ENCODE measurements around the gene ANGPTL2. TPM values are rescaled to one million over a fixed set of nuclear protein-coding genes. Genes with fewer than 3 reads are reported as not detected.

ANGPTL2 gene
- total and polyA plus RNA-seq, 9 of the 15 experiments (the other 6 are each of a cell fraction or from before 2014, with no cell fraction given), result not detected

DNA sequence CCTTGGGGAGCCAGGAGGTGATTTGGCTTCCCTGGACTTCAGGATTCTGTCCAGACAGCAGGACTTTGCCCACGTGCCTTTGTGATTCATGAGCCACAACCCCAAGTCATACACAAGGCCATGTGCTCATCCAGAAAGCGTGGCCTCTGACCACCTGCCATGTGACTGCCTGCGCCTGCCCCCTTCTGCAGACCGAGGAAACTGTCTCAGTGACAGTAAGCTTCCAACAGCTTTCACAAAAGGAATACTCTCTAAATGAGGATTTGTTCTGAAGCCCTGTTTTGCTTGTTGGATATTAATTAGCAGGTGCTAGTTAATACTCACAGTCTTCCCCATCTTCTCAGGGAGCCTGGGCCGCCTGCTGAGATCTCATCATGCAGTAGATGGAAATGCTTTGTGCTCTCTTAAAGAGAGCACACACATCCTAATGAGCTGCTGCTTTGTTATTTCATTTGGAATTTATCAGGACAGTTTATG is 36.9 kb upstream of the ANGPTL2 start (continued):
- TF ChIP-seq, protein P1, sequence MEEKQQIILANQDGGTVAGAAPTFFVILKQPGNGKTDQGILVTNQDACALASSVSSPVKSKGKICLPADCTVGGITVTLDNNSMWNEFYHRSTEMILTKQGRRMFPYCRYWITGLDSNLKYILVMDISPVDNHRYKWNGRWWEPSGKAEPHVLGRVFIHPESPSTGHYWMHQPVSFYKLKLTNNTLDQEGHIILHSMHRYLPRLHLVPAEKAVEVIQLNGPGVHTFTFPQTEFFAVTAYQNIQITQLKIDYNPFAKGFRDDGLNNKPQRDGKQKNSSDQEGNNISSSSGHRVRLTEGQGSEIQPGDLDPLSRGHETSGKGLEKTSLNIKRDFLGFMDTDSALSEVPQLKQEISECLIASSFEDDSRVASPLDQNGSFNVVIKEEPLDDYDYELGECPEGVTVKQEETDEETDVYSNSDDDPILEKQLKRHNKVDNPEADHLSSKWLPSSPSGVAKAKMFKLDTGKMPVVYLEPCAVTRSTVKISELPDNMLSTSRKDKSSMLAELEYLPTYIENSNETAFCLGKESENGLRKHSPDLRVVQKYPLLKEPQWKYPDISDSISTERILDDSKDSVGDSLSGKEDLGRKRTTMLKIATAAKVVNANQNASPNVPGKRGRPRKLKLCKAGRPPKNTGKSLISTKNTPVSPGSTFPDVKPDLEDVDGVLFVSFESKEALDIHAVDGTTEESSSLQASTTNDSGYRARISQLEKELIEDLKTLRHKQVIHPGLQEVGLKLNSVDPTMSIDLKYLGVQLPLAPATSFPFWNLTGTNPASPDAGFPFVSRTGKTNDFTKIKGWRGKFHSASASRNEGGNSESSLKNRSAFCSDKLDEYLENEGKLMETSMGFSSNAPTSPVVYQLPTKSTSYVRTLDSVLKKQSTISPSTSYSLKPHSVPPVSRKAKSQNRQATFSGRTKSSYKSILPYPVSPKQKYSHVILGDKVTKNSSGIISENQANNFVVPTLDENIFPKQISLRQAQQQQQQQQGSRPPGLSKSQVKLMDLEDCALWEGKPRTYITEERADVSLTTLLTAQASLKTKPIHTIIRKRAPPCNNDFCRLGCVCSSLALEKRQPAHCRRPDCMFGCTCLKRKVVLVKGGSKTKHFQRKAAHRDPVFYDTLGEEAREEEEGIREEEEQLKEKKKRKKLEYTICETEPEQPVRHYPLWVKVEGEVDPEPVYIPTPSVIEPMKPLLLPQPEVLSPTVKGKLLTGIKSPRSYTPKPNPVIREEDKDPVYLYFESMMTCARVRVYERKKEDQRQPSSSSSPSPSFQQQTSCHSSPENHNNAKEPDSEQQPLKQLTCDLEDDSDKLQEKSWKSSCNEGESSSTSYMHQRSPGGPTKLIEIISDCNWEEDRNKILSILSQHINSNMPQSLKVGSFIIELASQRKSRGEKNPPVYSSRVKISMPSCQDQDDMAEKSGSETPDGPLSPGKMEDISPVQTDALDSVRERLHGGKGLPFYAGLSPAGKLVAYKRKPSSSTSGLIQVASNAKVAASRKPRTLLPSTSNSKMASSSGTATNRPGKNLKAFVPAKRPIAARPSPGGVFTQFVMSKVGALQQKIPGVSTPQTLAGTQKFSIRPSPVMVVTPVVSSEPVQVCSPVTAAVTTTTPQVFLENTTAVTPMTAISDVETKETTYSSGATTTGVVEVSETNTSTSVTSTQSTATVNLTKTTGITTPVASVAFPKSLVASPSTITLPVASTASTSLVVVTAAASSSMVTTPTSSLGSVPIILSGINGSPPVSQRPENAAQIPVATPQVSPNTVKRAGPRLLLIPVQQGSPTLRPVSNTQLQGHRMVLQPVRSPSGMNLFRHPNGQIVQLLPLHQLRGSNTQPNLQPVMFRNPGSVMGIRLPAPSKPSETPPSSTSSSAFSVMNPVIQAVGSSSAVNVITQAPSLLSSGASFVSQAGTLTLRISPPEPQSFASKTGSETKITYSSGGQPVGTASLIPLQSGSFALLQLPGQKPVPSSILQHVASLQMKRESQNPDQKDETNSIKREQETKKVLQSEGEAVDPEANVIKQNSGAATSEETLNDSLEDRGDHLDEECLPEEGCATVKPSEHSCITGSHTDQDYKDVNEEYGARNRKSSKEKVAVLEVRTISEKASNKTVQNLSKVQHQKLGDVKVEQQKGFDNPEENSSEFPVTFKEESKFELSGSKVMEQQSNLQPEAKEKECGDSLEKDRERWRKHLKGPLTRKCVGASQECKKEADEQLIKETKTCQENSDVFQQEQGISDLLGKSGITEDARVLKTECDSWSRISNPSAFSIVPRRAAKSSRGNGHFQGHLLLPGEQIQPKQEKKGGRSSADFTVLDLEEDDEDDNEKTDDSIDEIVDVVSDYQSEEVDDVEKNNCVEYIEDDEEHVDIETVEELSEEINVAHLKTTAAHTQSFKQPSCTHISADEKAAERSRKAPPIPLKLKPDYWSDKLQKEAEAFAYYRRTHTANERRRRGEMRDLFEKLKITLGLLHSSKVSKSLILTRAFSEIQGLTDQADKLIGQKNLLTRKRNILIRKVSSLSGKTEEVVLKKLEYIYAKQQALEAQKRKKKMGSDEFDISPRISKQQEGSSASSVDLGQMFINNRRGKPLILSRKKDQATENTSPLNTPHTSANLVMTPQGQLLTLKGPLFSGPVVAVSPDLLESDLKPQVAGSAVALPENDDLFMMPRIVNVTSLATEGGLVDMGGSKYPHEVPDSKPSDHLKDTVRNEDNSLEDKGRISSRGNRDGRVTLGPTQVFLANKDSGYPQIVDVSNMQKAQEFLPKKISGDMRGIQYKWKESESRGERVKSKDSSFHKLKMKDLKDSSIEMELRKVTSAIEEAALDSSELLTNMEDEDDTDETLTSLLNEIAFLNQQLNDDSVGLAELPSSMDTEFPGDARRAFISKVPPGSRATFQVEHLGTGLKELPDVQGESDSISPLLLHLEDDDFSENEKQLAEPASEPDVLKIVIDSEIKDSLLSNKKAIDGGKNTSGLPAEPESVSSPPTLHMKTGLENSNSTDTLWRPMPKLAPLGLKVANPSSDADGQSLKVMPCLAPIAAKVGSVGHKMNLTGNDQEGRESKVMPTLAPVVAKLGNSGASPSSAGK (IDR thresholded peaks at IDR 0.05), result peak; percentile 100
- TF ChIP-seq NR2C2 (CRISPR knock-in tag; IDR thresholded peaks at IDR 0.05), result peak; percentile 71; the same call in 1 of the 2 replicates
- peak; percentile 92 for TF ChIP-seq NR2C2 (tag; IDR thresholded peaks at IDR 0.05)
- no peak for TF ChIP-seq POLR3G (IDR thresholded peaks at IDR 0.05; ENCODE audit: extremely low read depth, insufficient read length, insufficient replicate concordance)
- TF ChIP-seq ERF (CRISPR knock-in tag; IDR thresholded peaks at IDR 0.05), result 0 out of 2 replicates have a peak, but pooled peaks have one; percentile 47
- no peak for TF ChIP-seq XRCC4 (IDR thresholded peaks at IDR 0.05; ENCODE audit: extremely low read depth, insufficient read depth, insufficient read length)
- TF ChIP-seq, protein P2, sequence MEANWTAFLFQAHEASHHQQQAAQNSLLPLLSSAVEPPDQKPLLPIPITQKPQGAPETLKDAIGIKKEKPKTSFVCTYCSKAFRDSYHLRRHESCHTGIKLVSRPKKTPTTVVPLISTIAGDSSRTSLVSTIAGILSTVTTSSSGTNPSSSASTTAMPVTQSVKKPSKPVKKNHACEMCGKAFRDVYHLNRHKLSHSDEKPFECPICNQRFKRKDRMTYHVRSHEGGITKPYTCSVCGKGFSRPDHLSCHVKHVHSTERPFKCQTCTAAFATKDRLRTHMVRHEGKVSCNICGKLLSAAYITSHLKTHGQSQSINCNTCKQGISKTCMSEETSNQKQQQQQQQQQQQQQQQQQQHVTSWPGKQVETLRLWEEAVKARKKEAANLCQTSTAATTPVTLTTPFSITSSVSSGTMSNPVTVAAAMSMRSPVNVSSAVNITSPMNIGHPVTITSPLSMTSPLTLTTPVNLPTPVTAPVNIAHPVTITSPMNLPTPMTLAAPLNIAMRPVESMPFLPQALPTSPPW (CRISPR knock-in tag; IDR thresholded peaks at IDR 0.05), result peak; percentile 41; the same call in 1 of the 2 replicates
- no peak for TF ChIP-seq POLR2G (IDR thresholded peaks at IDR 0.05; ENCODE audit: low read depth, low read length)
- peak; percentile 97 for TF ChIP-seq MYC (IDR thresholded peaks at IDR 0.05; ENCODE audit: low read depth, low read length)
- peak; percentile 79; the same call in 1 of the 2 replicates for TF ChIP-seq MYC (CRISPR knock-in tag; IDR thresholded peaks at IDR 0.05; ENCODE audit: borderline replicate concordance, low read depth)
- peak; percentile 89 for TF ChIP-seq SMAD4 (CRISPR knock-in tag; conservative IDR thresholded peaks at IDR 0.05)
- TF ChIP-seq, protein P3, sequence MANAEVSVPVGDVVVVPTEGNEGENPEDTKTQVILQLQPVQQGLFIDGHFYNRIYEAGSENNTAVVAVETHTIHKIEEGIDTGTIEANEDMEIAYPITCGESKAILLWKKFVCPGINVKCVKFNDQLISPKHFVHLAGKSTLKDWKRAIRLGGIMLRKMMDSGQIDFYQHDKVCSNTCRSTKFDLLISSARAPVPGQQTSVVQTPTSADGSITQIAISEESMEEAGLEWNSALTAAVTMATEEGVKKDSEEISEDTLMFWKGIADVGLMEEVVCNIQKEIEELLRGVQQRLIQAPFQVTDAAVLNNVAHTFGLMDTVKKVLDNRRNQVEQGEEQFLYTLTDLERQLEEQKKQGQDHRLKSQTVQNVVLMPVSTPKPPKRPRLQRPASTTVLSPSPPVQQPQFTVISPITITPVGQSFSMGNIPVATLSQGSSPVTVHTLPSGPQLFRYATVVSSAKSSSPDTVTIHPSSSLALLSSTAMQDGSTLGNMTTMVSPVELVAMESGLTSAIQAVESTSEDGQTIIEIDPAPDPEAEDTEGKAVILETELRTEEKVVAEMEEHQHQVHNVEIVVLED (CRISPR knock-in tag; IDR thresholded peaks at IDR 0.05), result no peak
- no peak for TF ChIP-seq MXI1 (IDR thresholded peaks at IDR 0.05; ENCODE audit: low read depth, low read length)

Measured in K562 (cell line).